Keratinocyte (primary cell): ENCODE measurements around the gene FMNL2. TPM values are rescaled to one million over a fixed set of nuclear protein-coding genes. Genes with fewer than 3 reads are reported as not detected.

Source experiments
- DNase-seq: peaks from one replicate; pipeline ENCODE4 v3.0.0-alpha.2; 2011; ENCODE audit warnings: low read depth, missing footprints, low spot score
- FAIRE-seq: peaks from 2 replicates; lab custom pipeline; 2011; peaks lifted over from hg19 to GRCh38; lab: Jason Lieb, UNC
- H2AFZ ChIP-seq: 2 replicates; pipeline ENCODE4 v1.6.0; 2012; ENCODE audit warnings: low read length, control low read depth, inconsistent platforms; ENCODE audit not compliant: control insufficient read depth
- H3K27ac ChIP-seq: 2 replicates; pipeline ENCODE4 v1.5.1; 2011; ENCODE audit warnings: low read length; ENCODE audit not compliant: control insufficient read depth, insufficient read depth
- H3K27me3 ChIP-seq: 3 replicates; pipeline ENCODE4 v1.6.0; 2011; ENCODE audit warnings: low read length; ENCODE audit not compliant: control insufficient read depth, insufficient read depth; ENCODE audit errors: extremely low read depth
- H3K36me3 ChIP-seq, 2 experiments: 2 replicates in 1 of 2; 3 replicates in 1 of 2; pipeline ENCODE4 v1.5.1; 2011; ENCODE audit warnings: low read length in 2 of 2, mild to moderate bottlenecking in 1 of 2; ENCODE audit not compliant: control insufficient read depth in 2 of 2, insufficient read depth in 2 of 2; ENCODE audit errors: extremely low read depth in 1 of 2
- H3K4me1 ChIP-seq: 3 replicates; pipeline ENCODE4 v1.5.1; 2011; ENCODE audit warnings: low read length; ENCODE audit not compliant: control insufficient read depth, insufficient read depth; ENCODE audit errors: extremely low read depth
- H3K4me2 ChIP-seq: 3 replicates; pipeline ENCODE4 v1.6.0; 2011; ENCODE audit warnings: low read depth, low read length; ENCODE audit not compliant: control insufficient read depth, insufficient read depth; ENCODE audit errors: extremely low read depth
- H3K4me3 ChIP-seq, 3 experiments: fragments of 200-600 bp in 1 of 3; sonication (generic) in 1 of 3; 2 replicates in 2 of 3; 3 replicates in 1 of 3; pipeline ENCODE4 v1.5.1; 2011 to 2016; ENCODE audit warnings: low read length in 3 of 3, mild to moderate bottlenecking in 3 of 3, control low read depth in 2 of 3, inconsistent platforms in 1 of 3, low read depth in 1 of 3, mixed read lengths in 1 of 3, mixed run types in 1 of 3, moderate library complexity in 1 of 3; ENCODE audit not compliant: control insufficient read depth in 2 of 3, insufficient read depth in 2 of 3; ENCODE audit errors: extremely low read depth in 1 of 3
- H3K79me2 ChIP-seq: 2 replicates; pipeline ENCODE4 v1.6.0; 2012; ENCODE audit warnings: low read length; ENCODE audit not compliant: control insufficient read depth, insufficient read depth
- H3K9ac ChIP-seq: 3 replicates; pipeline ENCODE4 v1.6.0; 2011; ENCODE audit warnings: low read length; ENCODE audit not compliant: control insufficient read depth, insufficient read depth; ENCODE audit errors: extremely low read depth
- H3K9me1 ChIP-seq: 3 replicates; pipeline ENCODE4 v1.6.0; 2011; ENCODE audit warnings: low read length; ENCODE audit not compliant: control insufficient read depth, insufficient read depth; ENCODE audit errors: extremely low read depth
- H3K9me3 ChIP-seq: 2 replicates; pipeline ENCODE4 v1.5.1; 2012; ENCODE audit warnings: low read depth, low read length; ENCODE audit not compliant: control insufficient read depth
- H4K20me1 ChIP-seq: 3 replicates; pipeline ENCODE4 v1.6.0; 2011; ENCODE audit warnings: low read length; ENCODE audit not compliant: control insufficient read depth, insufficient read depth; ENCODE audit errors: extremely low read depth
- CTCF ChIP-seq, 3 experiments: IDR thresholded peaks in 1 of 3; conservative IDR thresholded peaks in 1 of 3; optimal IDR thresholded peaks in 1 of 3; 2 replicates in 2 of 3; 3 replicates in 1 of 3; pipeline versions ENCODE3 to v1.5.1; 2011; ENCODE audit warnings: low read length in 3 of 3, mild to moderate bottlenecking in 3 of 3, moderate library complexity in 2 of 3, control low read depth in 1 of 3, inconsistent platforms in 1 of 3; ENCODE audit not compliant: insufficient read depth in 2 of 3; ENCODE audit errors: extremely low read depth in 1 of 3
- EZH2 ChIP-seq: IDR thresholded peaks from one replicate; pipeline ENCODE4 v1.6.1; 2012; ENCODE audit warnings: inconsistent platforms, mild to moderate bottlenecking, low read length, moderate library complexity
- dilution Hi-C: fragments of 300-500 bp; cut with MboI; formaldehyde crosslinking; loops from one replicate; pipeline ENCODE4 v1.7.0; 2020; ENCODE audit warnings: low sequenced_read_pairs; ENCODE audit not compliant: extremely low pct_ligation_motif_present
- polyA plus RNA-seq, 5 experiments: library from polyadenylated mRNA; depleted of rRNA in 3 of 5; stranded (reverse) in 3 of 5; stranded (forward) in 1 of 5; unstranded in 1 of 5; fragments of >200 nt; gene quantifications; 1 replicate in 1 of 5; 2 replicates in 3 of 5; 3 replicates in 1 of 5; pipeline versions ENCODE4 v1.2.1 to v1.2.3, GENCODE V29; 2011 to 2012; ENCODE audit warnings: missing spikeins in 2 of 5, low read depth in 1 of 5, low replicate concordance in 1 of 5

The FMNL2 gene
- polyA plus RNA-seq, 1 donor (not counting 4 experiments of a cell fraction or from before 2014, with no cell fraction given): 62.7 TPM

- Histone ChIP-seq H3K9me1 (peaks cover 4% of the 10 kb centered on the region), H3K79me2 (peaks cover 82% of the 10 kb centered on the region), H3K9ac (no peak overlapping the region), H3K4me3 (no peak overlapping the region), H3K27me3 (no peaks in the 10 kb centered on the region), H4K20me1 (peaks cover 3% of the 10 kb centered on the region), H3K4me2 (peak overlapping the region; percentile 1), H2AFZ (no peak overlapping the region), H3K36me3 (no peaks in the 10 kb centered on the region), H3K4me1 (peaks cover 25% of the 10 kb centered on the region), H3K27ac (no peak overlapping the region), H3K9me3 (no peaks in the 10 kb centered on the region)
- no peak for TF ChIP-seq EZH2
- no peak for TF ChIP-seq CTCF (optimal IDR thresholded peaks at IDR 0.05 in 1 of 3, IDR thresholded peaks at IDR 0.05 in 1 of 3, conservative IDR thresholded peaks at IDR 0.05 in 1 of 3; ENCODE audit: extremely low read depth in 1 of 3, insufficient read depth in 2 of 3, low read length in 3 of 3)
- DNase-seq: no peak
- FAIRE-seq: peak; percentile 13
- dilution Hi-C loops: no loop called here
Observed at GRCh38 chr2:152513029-152513428, 178.1 kb downstream of the FMNL2 start.

GRCh38 chr2:152513681-152514080 is 178.7 kb downstream of the FMNL2 start:
- H4K20me1 ChIP-seq: peaks cover 3% of the 10 kb centered on the region
- FAIRE-seq (peak; percentile 77), DNase-seq (peak; percentile 25)
- dilution Hi-C loops: no loop called here
- H3K79me2 ChIP-seq: peaks cover 82% of the 10 kb centered on the region
- peaks cover 4% of the 10 kb centered on the region for H3K9me1 ChIP-seq
- no peaks in the 10 kb centered on the region for H3K36me3 ChIP-seq
- H3K9me3 ChIP-seq: no peaks in the 10 kb centered on the region
- TF ChIP-seq CTCF (optimal IDR thresholded peaks at IDR 0.05 in 1 of 3, IDR thresholded peaks at IDR 0.05 in 1 of 3, conservative IDR thresholded peaks at IDR 0.05 in 1 of 3; ENCODE audit: extremely low read depth in 1 of 3, insufficient read depth in 2 of 3, low read length in 3 of 3) (no peak), EZH2 (no peak)
- no peaks in the 10 kb centered on the region for H3K27me3 ChIP-seq
- H3K4me1 ChIP-seq: peaks cover 26% of the 10 kb centered on the region
- H2AFZ ChIP-seq: no peak overlapping the region
- H3K4me2 ChIP-seq: peak overlapping the region; percentile 1
- no peak overlapping the region for H3K4me3 ChIP-seq
- H3K9ac ChIP-seq: no peak overlapping the region
- H3K27ac ChIP-seq: no peak overlapping the region
